Heart left ventricle (tissue), 16 donors: ENCODE measurements around the gene MICB. TPM values are rescaled to one million over a fixed set of nuclear protein-coding genes. Genes with fewer than 3 reads are reported as not detected.

Experiments
- ATAC-seq, 4 donors: fragments of 200-7000 bp; cut with Tn5 transposase; one replicate each; pipeline ENCODE4 v1.9.1; 2020 to 2022; ENCODE audit warnings: moderate library complexity in 4 of 4, mild to moderate bottlenecking in 3 of 4, moderate number of reproducible peaks in 1 of 4
- DNase-seq, 5 donors: peaks; one replicate each; pipeline ENCODE4 v3.0.0-alpha.2; 2020
- H3K27ac ChIP-seq, 12 donors: fragments of 200-600 bp; sonication (generic) in 4 of 12; one replicate each; pipeline versions ENCODE4 v1.5.0 to v1.8.0; 2016 to 2022; ENCODE audit warnings: mild to moderate bottlenecking in 2 of 12
- H3K27me3 ChIP-seq, 9 donors: fragments of 200-600 bp; sonication (generic) in 2 of 9; one replicate each; pipeline versions ENCODE4 v1.5.1 to v1.8.0; 2016 to 2022; ENCODE audit warnings: mild to moderate bottlenecking in 3 of 9
- H3K36me3 ChIP-seq, 9 donors: fragments of 200-600 bp; sonication (generic) in 2 of 9; one replicate each; pipeline versions ENCODE4 v1.5.0 to v1.8.0; 2018 to 2022; ENCODE audit warnings: mild to moderate bottlenecking in 2 of 9
- H3K4me1 ChIP-seq, 12 donors: fragments of 200-600 bp; sonication (generic) in 4 of 12; one replicate each; pipeline versions ENCODE4 v1.5.0 to v1.8.0; 2016 to 2022; ENCODE audit warnings: mild to moderate bottlenecking in 3 of 12
- H3K4me3 ChIP-seq, 12 donors: fragments of 200-600 bp; sonication (generic) in 4 of 12; one replicate each; pipeline versions ENCODE4 v1.5.0 to v1.8.0; 2017 to 2022; ENCODE audit warnings: mild to moderate bottlenecking in 9 of 12, moderate library complexity in 4 of 12
- H3K9me3 ChIP-seq, 12 donors: fragments of 200-600 bp; sonication (generic) in 4 of 12; one replicate each; pipeline versions ENCODE4 v1.5.0 to v1.8.0; 2016 to 2022; ENCODE audit warnings: mild to moderate bottlenecking in 1 of 12
- POLR2A ChIP-seq, 2 donors: fragments of 450-650 bp; IDR thresholded peaks; one replicate each; pipeline ENCODE4 v1.6.1; 2017; ENCODE audit warnings: antibody characterized with exemption in 2 of 2, mild to moderate bottlenecking in 2 of 2, moderate library complexity in 2 of 2
- WGBS, 4 donors: extraction: QIAGEN DNeasy Blood & Tissue Kit in 2 of 4; methylation state at CpG; one replicate each; pipeline versions ENCODE4 v1.1.5 to v1.1.7; 2013 to 2018; 5-methylcytosine and 5-hydroxymethylcytosine counted together
- intact Hi-C, 10 donors: fragments of 100-400 bp; cut with DNase I; formaldehyde crosslinking; loops; one replicate each; pipeline versions ENCODE4 v1.11.1 to v1.14.2; 2022
- polyA plus RNA-seq, 2 donors: library from polyadenylated mRNA; stranded (reverse); fragments of 200-250 nt; gene quantifications; one replicate each; pipeline ENCODE4 v1.2.3, GENCODE V29; 2013
- total RNA-seq, 9 donors: library from RNA; depleted of rRNA in 2 of 9; stranded (reverse); fragments of >200 nt in 2 of 9; fragmentation: NEBNext Ultra II Directional in 3 of 9; extraction: Animal tissue kit (Norgen Biotek cat#: 25700) in 3 of 9; gene quantifications; one replicate each; pipeline versions ENCODE4 v1.1.0 to v1.2.4, GENCODE V29; 2016 to 2023
- TF ChIP-seq, protein P1 (sequence below), 12 donors: fragments of 200-600 bp; sonication (generic) in 4 of 12; IDR thresholded peaks; one replicate each; pipeline versions ENCODE4 v1.5.0 to v1.8.0; 2018 to 2022; ENCODE audit warnings: antibody characterized with exemption in 12 of 12, mild to moderate bottlenecking in 5 of 12
- donor health status: ischemic (EF 13 %, LVEDD 7.1; RV severe dilation, severe dysfunction).
- donor health status: healthy with polysubstance abuse.
- donor health status: DM: no; HTN: yes; CAD: no.
- donor health status: DM: no; HTN: no; CAD: no.
- donor health status: ischemic (EF 25% LVEDD 6.9; RV normal size, moderate dysfunction).
- donor health status: ischemic (EF 25% LVEDD 5.7; RV mildly dilated, moderate dysfunction).
- donor health status: healthy.
- donor health status: DM: yes; HTN: yes; CAD: no.
- donor health status: ischemic (EF 35%, LVEDD 5.7; RV mildly dilated, moderate dysfunction).
- donor health status: nonischemic (EF 11% LVEDD 7.7; RV severe dilation, severe dysfunction).
- donor health status: DM: yes; HTN: yes; CAD: no.
- donor health status: PGD.
- donor health status: ischemic (EF 29% LVEDD 5.4; RV normal size, mild dysfunction).
- donor health status: nonischemic (EF 23%, LVEDD 6.1; RV moderate dilation, normal function).

Gene MICB
- total and polyA plus RNA-seq, 11 donors = 0.84 to 8.8 (median 1.4) TPM

DNA sequence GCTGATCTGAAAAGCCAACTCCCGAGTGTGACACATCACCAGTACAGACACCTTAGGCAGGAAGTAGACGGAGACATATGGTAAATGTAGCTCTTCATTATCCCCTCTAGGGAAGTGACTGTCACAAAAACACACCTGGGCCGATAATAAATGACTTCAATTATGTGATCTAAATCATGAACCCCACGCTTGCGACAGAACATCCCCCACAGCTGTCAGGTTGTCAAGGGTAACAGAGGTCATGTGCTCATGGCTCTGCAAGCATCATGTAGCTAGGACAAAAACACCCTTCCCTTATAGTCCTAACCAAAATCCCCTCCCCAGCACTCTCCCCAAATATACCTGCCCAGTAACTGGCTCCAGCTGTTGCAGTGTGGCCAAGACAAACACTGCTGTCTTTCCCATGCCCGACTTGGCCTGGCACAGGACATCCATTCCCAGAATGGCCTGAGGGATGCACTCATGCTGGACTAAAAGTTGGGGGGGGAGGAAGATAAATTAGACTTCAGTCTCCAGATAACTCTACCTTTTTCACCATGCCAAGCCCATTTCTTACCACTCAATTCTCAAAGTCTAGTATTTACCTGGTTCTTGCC lies 41.0 kb downstream of the MICB start:
- H3K4me1 ChIP-seq = peaks cover 3 to 49% (median 32%) of the 10 kb centered on the region in 12 donors

DNA sequence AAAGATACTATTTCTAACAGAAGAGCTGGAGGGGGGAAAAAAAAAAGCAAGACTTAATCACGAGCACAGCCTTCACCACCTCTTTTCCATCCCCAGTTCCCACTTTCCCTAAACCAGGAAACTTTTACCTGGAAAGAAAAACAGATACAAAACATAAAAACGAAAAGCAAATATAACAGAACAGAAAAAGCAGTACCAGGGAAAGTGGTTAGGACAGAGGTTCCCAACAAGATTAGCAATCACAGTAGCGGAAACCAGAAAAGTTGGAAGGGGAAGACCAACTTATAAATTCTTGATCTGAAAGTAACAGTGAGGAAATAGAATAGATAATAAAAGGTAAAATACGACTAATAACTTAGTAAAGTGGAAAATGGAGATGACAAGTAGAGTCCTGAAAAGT lies 42.7 kb downstream of the MICB start:
- no peak for ATAC-seq
- intact Hi-C loops = loop anchor here in 9 of 10 donors (2.0 to 10.0 kb wide), 5 partner anchors 46 to 414 kb away; partner anchors contain the start of genes NELFE (in 3 of the 9), SKIC2 (in 3 of the 9) and MICA (in 1 of the 9)
- no peak for TF ChIP-seq POLR2A (IDR thresholded peaks at IDR 0.05)
- TF ChIP-seq, protein P1, sequence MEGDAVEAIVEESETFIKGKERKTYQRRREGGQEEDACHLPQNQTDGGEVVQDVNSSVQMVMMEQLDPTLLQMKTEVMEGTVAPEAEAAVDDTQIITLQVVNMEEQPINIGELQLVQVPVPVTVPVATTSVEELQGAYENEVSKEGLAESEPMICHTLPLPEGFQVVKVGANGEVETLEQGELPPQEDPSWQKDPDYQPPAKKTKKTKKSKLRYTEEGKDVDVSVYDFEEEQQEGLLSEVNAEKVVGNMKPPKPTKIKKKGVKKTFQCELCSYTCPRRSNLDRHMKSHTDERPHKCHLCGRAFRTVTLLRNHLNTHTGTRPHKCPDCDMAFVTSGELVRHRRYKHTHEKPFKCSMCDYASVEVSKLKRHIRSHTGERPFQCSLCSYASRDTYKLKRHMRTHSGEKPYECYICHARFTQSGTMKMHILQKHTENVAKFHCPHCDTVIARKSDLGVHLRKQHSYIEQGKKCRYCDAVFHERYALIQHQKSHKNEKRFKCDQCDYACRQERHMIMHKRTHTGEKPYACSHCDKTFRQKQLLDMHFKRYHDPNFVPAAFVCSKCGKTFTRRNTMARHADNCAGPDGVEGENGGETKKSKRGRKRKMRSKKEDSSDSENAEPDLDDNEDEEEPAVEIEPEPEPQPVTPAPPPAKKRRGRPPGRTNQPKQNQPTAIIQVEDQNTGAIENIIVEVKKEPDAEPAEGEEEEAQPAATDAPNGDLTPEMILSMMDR (IDR thresholded peaks at IDR 0.05) = no peak
- Histone ChIP-seq H3K27ac (peak overlapping the region in 11 of 12 donors; percentile 90 to 99 (median 95)), H3K4me1 (peaks cover 3 to 49% (median 32%) of the 10 kb centered on the region in 12 donors), H3K27me3 (no peaks in the 10 kb centered on the region), H3K36me3 (peaks cover 0 to 50% (median 48%) of the 10 kb centered on the region in 9 donors), H3K9me3 (no peaks in the 10 kb centered on the region), H3K4me3 (peak overlapping the region; percentile 48 to 95 (median 79))
- 11 to 15% (median 12%) methylated on average over 4 of the region's 4 CpGs for WGBS, 4 donors
- no peak for DNase-seq

More for the DNA sequence above, 41.0 kb downstream of the MICB start:
- DNase-seq (no peak), ATAC-seq (no peak)
- H3K36me3 ChIP-seq = peaks cover 2 to 67% (median 65%) of the 10 kb centered on the region in 9 donors
- 51 to 56% (median 54%) methylated on average over 6 of the region's 6 CpGs for WGBS, 4 donors
- H3K27me3 ChIP-seq = no peaks in the 10 kb centered on the region
- TF ChIP-seq, protein P1 (IDR thresholded peaks at IDR 0.05) = no peak
- TF ChIP-seq POLR2A (IDR thresholded peaks at IDR 0.05) = no peak
- H3K9me3 ChIP-seq = no peaks in the 10 kb centered on the region
- intact Hi-C loops = loop anchor here in 1 of 10 donors (5.0 kb wide), 1 partner anchor 42 kb away; the partner anchor contains the start of gene MICB
- H3K27ac ChIP-seq = peak overlapping the region in 2 of 12 donors; percentile 27 to 46
- peak overlapping the region in 5 of 12 donors; percentile 61 to 92 (median 77) for H3K4me3 ChIP-seq

DNA sequence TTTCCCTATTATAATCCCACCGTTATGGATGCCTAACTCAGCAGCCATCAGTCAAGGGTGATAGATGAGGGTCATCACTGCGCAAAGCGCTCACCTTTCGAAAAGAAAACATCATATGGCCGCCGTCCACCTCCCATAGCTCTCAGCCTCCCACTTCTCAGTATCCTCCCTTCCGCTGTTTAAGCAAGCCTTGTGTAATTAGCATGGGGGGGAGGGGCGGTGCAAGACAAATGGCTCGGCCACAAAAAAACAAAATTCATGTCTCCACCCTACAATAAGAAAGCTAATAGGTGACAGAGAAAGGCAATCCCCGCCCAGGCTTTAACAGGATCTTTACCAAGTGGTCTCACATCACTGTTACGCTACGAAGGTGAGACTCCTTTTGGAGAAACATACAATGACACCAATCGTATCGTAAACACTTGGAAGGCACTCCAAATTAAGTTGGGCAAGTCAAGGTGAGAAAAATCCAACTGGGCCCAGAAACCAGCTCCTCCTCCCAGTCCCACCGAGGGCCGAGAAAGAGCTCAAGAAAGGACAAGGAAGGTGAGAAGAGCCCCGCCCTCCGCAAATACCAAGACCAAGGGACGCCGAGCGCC lies 43.2 kb downstream of the MICB start:
- Histone ChIP-seq H3K27ac (peak overlapping the region; percentile 90 to 99 (median 95)), H3K4me1 (peaks cover 3 to 49% (median 33%) of the 10 kb centered on the region in 12 donors), H3K36me3 (peaks cover 0 to 45% (median 43%) of the 10 kb centered on the region in 9 donors), H3K9me3 (no peaks in the 10 kb centered on the region), H3K27me3 (no peaks in the 10 kb centered on the region), H3K4me3 (peak overlapping the region; percentile 48 to 95 (median 79))
- DNase-seq (peak in 3 of 5 donors; percentile 42 to 56 (median 48)), ATAC-seq (peak; percentile 8 to 38 (median 22))
- TF ChIP-seq, protein P1 (IDR thresholded peaks at IDR 0.05) = no peak
- no peak for TF ChIP-seq POLR2A (IDR thresholded peaks at IDR 0.05)
- intact Hi-C loops = loop anchor here in 9 of 10 donors (2.0 to 10.0 kb wide), 5 partner anchors 46 to 414 kb away; partner anchors contain the start of genes NELFE (in 3 of the 9), SKIC2 (in 3 of the 9) and MICA (in 1 of the 9)
- WGBS, 4 donors = 0 to 1% (median 0%) methylated on average over 21 of the region's 21 CpGs
